Chondrocyte (in vitro differentiated cells): ENCODE measurements around the gene CD24. TPM values are rescaled to one million over a fixed set of nuclear protein-coding genes. Genes with fewer than 3 reads are reported as not detected.

Source experiments
- DNase-seq: peaks from one replicate; pipeline ENCODE4 v3.0.0; 2021; ENCODE audit warnings: mixed read lengths, low spot score
- H3K27ac Mint-ChIP-seq: one replicate; pipeline ENCODE4 v1.8.0; 2021; ENCODE audit warnings: mild to moderate bottlenecking, moderate library complexity, mixed read lengths; ENCODE audit not compliant: unreplicated experiment
- H3K27me3 Mint-ChIP-seq: 2 replicates; pipeline ENCODE4 v1.8.0; 2021; ENCODE audit warnings: low read depth, mixed read lengths
- H3K36me3 Mint-ChIP-seq: 2 replicates; pipeline ENCODE4 v1.8.0; 2021; ENCODE audit warnings: low read depth, mixed read lengths
- H3K4me1 Mint-ChIP-seq: 2 replicates; pipeline ENCODE4 v1.8.0; 2021; ENCODE audit warnings: low read depth, mild to moderate bottlenecking, mixed read lengths
- H3K4me3 Mint-ChIP-seq: one replicate; pipeline ENCODE4 v1.8.0; 2021; ENCODE audit warnings: mild to moderate bottlenecking, moderate library complexity, mixed read lengths; ENCODE audit not compliant: unreplicated experiment
- H3K9me3 Mint-ChIP-seq: 2 replicates; pipeline ENCODE4 v1.8.0; 2021; ENCODE audit warnings: low read depth, mixed read lengths
- CTCF ChIP-seq: fragments of 200-600 bp; sonication (generic); IDR thresholded peaks from 2 replicates; pipeline ENCODE4 v1.5.0; 2021; ENCODE audit warnings: antibody characterized with exemption, mild to moderate bottlenecking, moderate library complexity
- total RNA-seq: library from RNA; stranded (reverse); gene quantifications from 3 replicates; pipeline ENCODE4 v1.2.1, GENCODE V29; 2021

CD24 gene
- total RNA-seq, 1 donor from 2014 or later: 2.8 TPM

DNA sequence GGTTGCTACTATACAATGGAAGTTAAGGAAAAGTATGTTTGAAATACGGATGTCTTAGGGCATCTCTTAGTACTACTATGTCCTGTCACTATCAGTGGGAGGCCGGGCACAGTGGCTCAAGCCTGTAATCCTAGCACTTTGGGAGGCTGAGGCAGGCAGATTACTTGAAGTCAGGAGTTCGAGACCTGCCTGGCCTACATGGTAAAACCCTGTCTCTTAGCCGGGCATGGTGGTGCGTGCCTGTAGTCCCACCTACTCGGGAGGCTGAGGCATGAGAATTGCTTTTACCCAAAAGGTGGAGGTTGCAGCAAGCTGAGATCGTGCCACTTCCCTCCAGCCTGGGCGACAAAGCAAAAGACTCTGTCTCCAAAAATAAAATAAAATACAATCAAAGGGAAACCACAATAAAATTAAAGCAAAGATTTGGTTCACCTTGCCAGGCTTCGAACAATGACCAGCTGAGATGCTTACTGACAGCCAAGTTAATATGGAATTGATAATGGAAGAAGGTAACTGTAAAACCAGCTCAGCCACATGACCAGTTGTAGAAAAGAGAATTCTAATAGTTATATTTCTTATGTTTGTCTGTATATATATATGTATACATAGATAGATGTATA, 6.5 kb downstream of the CD24 start:
- no peak for DNase-seq

GRCh38 chr6:106966671-106967640, 7.6 kb downstream of the CD24 start:
- Mint-ChIP-seq H3K27me3 (peaks cover 25% of the 10 kb centered on the region), H3K4me3 (no peak overlapping the region), H3K4me1 (peaks cover 14% of the 10 kb centered on the region), H3K27ac (no peak overlapping the region), H3K9me3 (peaks cover 4% of the 10 kb centered on the region), H3K36me3 (no peaks in the 10 kb centered on the region)
- DNase-seq: no peak
- TF ChIP-seq CTCF: no peak

More for the DNA sequence above, 6.5 kb downstream of the CD24 start:
- no peak for TF ChIP-seq CTCF
- peaks cover 4% of the 10 kb centered on the region for H3K9me3 Mint-ChIP-seq
- H3K4me3 Mint-ChIP-seq: no peak overlapping the region
- no peaks in the 10 kb centered on the region for H3K36me3 Mint-ChIP-seq
- H3K27ac Mint-ChIP-seq: no peak overlapping the region
- peaks cover 35% of the 10 kb centered on the region for H3K27me3 Mint-ChIP-seq
- peaks cover 14% of the 10 kb centered on the region for H3K4me1 Mint-ChIP-seq

- Mint-ChIP-seq H3K36me3 (no peaks in the 10 kb centered on the region), H3K9me3 (peaks cover 4% of the 10 kb centered on the region), H3K27ac (no peak overlapping the region), H3K4me3 (no peak overlapping the region), H3K4me1 (peaks cover 14% of the 10 kb centered on the region), H3K27me3 (peaks cover 24% of the 10 kb centered on the region)
- TF ChIP-seq CTCF: no peak
- DNase-seq: no peak
Observed at GRCh38 chr6:106966229-106966628, 8.3 kb downstream of the CD24 start.

GRCh38 chr6:106964954-106965353, 9.6 kb downstream of the CD24 start:
- H3K4me3 Mint-ChIP-seq: no peak overlapping the region
- peaks cover 14% of the 10 kb centered on the region for H3K4me1 Mint-ChIP-seq
- no peaks in the 10 kb centered on the region for H3K36me3 Mint-ChIP-seq
- peaks cover 23% of the 10 kb centered on the region for H3K27me3 Mint-ChIP-seq
- peaks cover 4% of the 10 kb centered on the region for H3K9me3 Mint-ChIP-seq
- no peak for TF ChIP-seq CTCF
- DNase-seq: no peak
- no peak overlapping the region for H3K27ac Mint-ChIP-seq

GRCh38 chr6:106964099-106964498, 10.4 kb downstream of the CD24 start:
- Mint-ChIP-seq H3K27me3 (peaks cover 24% of the 10 kb centered on the region), H3K9me3 (peaks cover 4% of the 10 kb centered on the region), H3K4me1 (peaks cover 14% of the 10 kb centered on the region), H3K36me3 (no peaks in the 10 kb centered on the region), H3K4me3 (no peak overlapping the region), H3K27ac (no peak overlapping the region)
- DNase-seq: no peak
- no peak for TF ChIP-seq CTCF
